HepG2 (cell line): Measurements from ENCODE around the gene RPSA.

Source experiments
- ATF3 ChIP-seq: sonication (generic); formaldehyde crosslinking; IDR thresholded peaks from 2 replicates; pipeline ENCODE4 v1.4.0; 2020; ENCODE audit warnings: missing genetic modification reagents
- CTCF ChIP-seq: sonication (generic); formaldehyde crosslinking; IDR thresholded peaks from 2 replicates; pipeline ENCODE4 v1.5.0; 2020; ENCODE audit warnings: mild to moderate bottlenecking, missing genetic modification reagents, moderate library complexity
- EED ChIP-seq: sonication (generic); formaldehyde crosslinking; IDR thresholded peaks from 2 replicates; pipeline ENCODE4 v1.5.0; 2020; ENCODE audit warnings: mild to moderate bottlenecking, missing genetic modification reagents
- GABPA ChIP-seq, 2 experiments: IDR thresholded peaks; 2 replicates each; pipeline ENCODE4 v1.6.1; 2011 to 2016; ENCODE audit warnings: low read depth in 2 of 2, low read length in 1 of 2, missing biosample characterization in 1 of 2, missing genetic modification characterization in 1 of 2
- IKZF4 ChIP-seq: sonication (generic); formaldehyde crosslinking; IDR thresholded peaks from 2 replicates; pipeline ENCODE4 v1.5.1; 2020; ENCODE audit warnings: borderline replicate concordance, mild to moderate bottlenecking, low read depth, missing genetic modification reagents; ENCODE audit errors: not compliant biosample characterization
- NR2C2 ChIP-seq: sonication (generic); formaldehyde crosslinking; IDR thresholded peaks from 2 replicates; pipeline ENCODE4 v1.4.0; 2020; ENCODE audit warnings: missing genetic modification reagents, mild to moderate bottlenecking, moderate library complexity, borderline replicate concordance
- ZFP91 ChIP-seq: sonication (generic); formaldehyde crosslinking; IDR thresholded peaks from 2 replicates; pipeline ENCODE4 v1.9.0; 2022; ENCODE audit warnings: missing genetic modification reagents, mild to moderate bottlenecking, borderline replicate concordance
- ZNF639 ChIP-seq: conservative IDR thresholded peaks from 2 replicates; pipeline ENCODE4 v1.6.1; 2018; ENCODE audit warnings: missing genetic modification reagents
- ZNF660 ChIP-seq: sonication (generic); formaldehyde crosslinking; IDR thresholded peaks from 2 replicates; pipeline ENCODE4 v1.5.1; 2020; ENCODE audit warnings: mild to moderate bottlenecking, low read depth, missing genetic modification reagents, borderline replicate concordance
- ZNF766 ChIP-seq: sonication (generic); formaldehyde crosslinking; IDR thresholded peaks from 2 replicates; pipeline ENCODE4 v1.5.0; 2020; ENCODE audit warnings: missing genetic modification reagents, borderline replicate concordance
- ZNF878 ChIP-seq: sonication (generic); formaldehyde crosslinking; IDR thresholded peaks from 2 replicates; pipeline ENCODE4 v1.8.1; 2023; ENCODE audit warnings: mild to moderate bottlenecking, missing genetic modification reagents, moderate library complexity
- ZZZ3 ChIP-seq: sonication (generic); formaldehyde crosslinking; IDR thresholded peaks from 2 replicates; pipeline ENCODE4 v1.4.0; 2020; ENCODE audit warnings: missing genetic modification reagents, mild to moderate bottlenecking, borderline replicate concordance

GRCh38 chr3:39401983-39402382, 4.5 kb upstream of the RPSA start:
- TF ChIP-seq ATF3 (CRISPR knock-in tag), result no peak
- TF ChIP-seq ZNF878, result no peak
- no peak for TF ChIP-seq CTCF (CRISPR knock-in tag)
- TF ChIP-seq NR2C2, result no peak
- no peak for TF ChIP-seq ZNF639
- no peak for TF ChIP-seq ZFP91 (CRISPR knock-in tag)
- TF ChIP-seq ZNF660 (CRISPR knock-in tag), result no peak
- TF ChIP-seq ZZZ3 (CRISPR knock-in tag), result no peak
- TF ChIP-seq ZNF766, result no peak
- TF ChIP-seq EED (CRISPR knock-in tag), result no peak
- TF ChIP-seq IKZF4 (CRISPR knock-in tag), result no peak
- TF ChIP-seq GABPA (IDR thresholded peaks at IDR 0.05; ENCODE audit: low read depth, low read length), result no peak
- TF ChIP-seq GABPA (CRISPR knock-in tag; IDR thresholded peaks at IDR 0.05; ENCODE audit: low read depth), result no peak
